H1 (cell line): ENCODE results near the gene LGALS9. TPM values are rescaled to one million over a fixed set of nuclear protein-coding genes. Genes with fewer than 3 reads are reported as not detected.
"Not testable (repeated sequence)": the region's sequence is repeated elsewhere in the genome, so short reads cannot be mapped to it uniquely, and the experiment has no call there.

Source experiments
- CTCF ChIA-PET: fragments of 300-600 bp; sonication (Branson Sonifier 250); formaldehyde crosslinking; loops from one replicate; lab custom pipeline; 2021; ENCODE audit not compliant: partially characterized antibody; lab: Charles Lee
- POLR2A ChIA-PET: fragments of 300-600 bp; sonication (Branson Sonifier 250); formaldehyde crosslinking; loops from one replicate; lab custom pipeline; 2021; ENCODE audit warnings: inconsistent platforms; ENCODE audit not compliant: partially characterized antibody; lab: Charles Lee
- DNase-seq, 2 experiments: peaks; one replicate each; pipeline versions ENCODE4 v3.0.0 to v3.0.0-alpha.2; 2010 to 2022; ENCODE audit warnings: low spot score in 2 of 2, low read depth in 1 of 2, mixed read lengths in 1 of 2
- FAIRE-seq: peaks from 2 replicates; lab custom pipeline; 2011; peaks lifted over from hg19 to GRCh38; lab: Jason Lieb, UNC
- H2AFZ ChIP-seq: 2 replicates; pipeline ENCODE4 v1.8.1; 2012; ENCODE audit warnings: low read length, inconsistent platforms
- H2AK5ac ChIP-seq: 2 replicates; pipeline ENCODE4 v1.6.1; 2013; ENCODE audit warnings: low read depth, low read length
- H2BK120ac ChIP-seq: replicated peaks from 2 replicates; pipeline ENCODE3; 2013; ENCODE audit warnings: low read depth, low read length, inconsistent platforms
- H2BK12ac ChIP-seq: 2 replicates; pipeline ENCODE4 v1.6.1; 2013; ENCODE audit warnings: low read depth, low read length
- H2BK15ac ChIP-seq: 2 replicates; pipeline ENCODE4 v1.6.1; 2013; ENCODE audit warnings: low read length
- H2BK20ac ChIP-seq: 2 replicates; pipeline ENCODE4 v1.6.1; 2013; ENCODE audit warnings: low read length
- H2BK5ac ChIP-seq: 2 replicates; pipeline ENCODE4 v1.6.1; 2013; ENCODE audit warnings: low read depth, low read length
- H3K14ac ChIP-seq: 2 replicates; pipeline ENCODE4 v1.6.1; 2013; ENCODE audit warnings: inconsistent platforms; ENCODE audit not compliant: insufficient read length
- H3K18ac ChIP-seq: 2 replicates; pipeline ENCODE4 v1.6.1; 2013; ENCODE audit warnings: low read length; ENCODE audit errors: extremely low read depth
- H3K23ac ChIP-seq: 2 replicates; pipeline ENCODE4 v1.6.1; 2013; ENCODE audit warnings: inconsistent platforms; ENCODE audit not compliant: insufficient read length
- H3K23me2 ChIP-seq: 2 replicates; pipeline ENCODE4 v1.6.1; 2013; ENCODE audit warnings: low read depth, low read length
- H3K27ac ChIP-seq: 2 replicates; pipeline ENCODE4 v1.6.1; 2011; ENCODE audit warnings: low read depth, low read length, inconsistent platforms
- H3K27me3 ChIP-seq, 4 experiments: replicated peaks in 1 of 4; 1 replicate in 1 of 4; 2 replicates in 3 of 4; pipeline versions ENCODE4 v1.6.1 to v1.8.1; 2011 to 2013; ENCODE audit warnings: low read length in 3 of 4, mild to moderate bottlenecking in 3 of 4, inconsistent platforms in 2 of 4, mixed read lengths in 2 of 4, moderate library complexity in 1 of 4; ENCODE audit not compliant: control insufficient read depth in 3 of 4, insufficient read depth in 3 of 4; ENCODE audit errors: extremely low read depth in 1 of 4
- H3K36me3 ChIP-seq, 4 experiments: 2 replicates each; pipeline versions ENCODE4 v1.6.1 to v1.8.1; 2011 to 2013; ENCODE audit warnings: mild to moderate bottlenecking in 4 of 4, low read length in 3 of 4, moderate library complexity in 2 of 4, control low read depth in 1 of 4, inconsistent platforms in 1 of 4; ENCODE audit not compliant: insufficient read depth in 4 of 4, control insufficient read depth in 2 of 4
- H3K4ac ChIP-seq: replicated peaks from 2 replicates; pipeline ENCODE3; 2013; ENCODE audit warnings: low read length, low read depth, mixed read lengths, inconsistent platforms; ENCODE audit not compliant: insufficient read length
- H3K4me1 ChIP-seq, 4 experiments: replicated peaks in 1 of 4; 1 replicate in 1 of 4; 2 replicates in 3 of 4; pipeline versions ENCODE4 v1.6.1 to v1.8.1; 2011 to 2013; ENCODE audit warnings: low read length in 3 of 4, inconsistent platforms in 2 of 4, mixed read lengths in 1 of 4; ENCODE audit not compliant: insufficient read depth in 4 of 4, control insufficient read depth in 3 of 4
- H3K4me2 ChIP-seq, 2 experiments: 2 replicates each; pipeline versions ENCODE4 v1.6.1 to v1.8.1; 2011 to 2013; ENCODE audit warnings: low read depth in 2 of 2, low read length in 2 of 2, control low read depth in 1 of 2, inconsistent platforms in 1 of 2, mild to moderate bottlenecking in 1 of 2; ENCODE audit not compliant: insufficient read depth in 1 of 2
- H3K4me3 ChIP-seq, 4 experiments: fragments of 200-600, 300-600 bp in 1 of 4; sonication (generic), shearing (Covaris generic), sonication (Bioruptor Twin) in 1 of 4; 2 replicates each; pipeline versions ENCODE4 v1.5.1 to v1.8.1; 2011 to 2016; ENCODE audit warnings: low read length in 4 of 4, low read depth in 3 of 4, control low read depth in 2 of 4, inconsistent platforms in 2 of 4, mild to moderate bottlenecking in 2 of 4, mixed read lengths in 1 of 4, moderate library complexity in 1 of 4; ENCODE audit not compliant: insufficient read depth in 2 of 4; ENCODE audit errors: extremely low read depth in 1 of 4
- H3K56ac ChIP-seq: replicated peaks from 2 replicates; pipeline ENCODE3; 2013; ENCODE audit warnings: low read depth, mild to moderate bottlenecking, mixed read lengths, low read length, inconsistent platforms; ENCODE audit not compliant: insufficient read length
- H3K79me1 ChIP-seq: 2 replicates; pipeline ENCODE4 v1.6.1; 2013; ENCODE audit warnings: low read depth, low read length, control low read depth
- H3K79me2 ChIP-seq, 2 experiments: 2 replicates each; pipeline versions ENCODE4 v1.6.1 to v1.8.1; 2012 to 2013; ENCODE audit warnings: low read length in 2 of 2, mild to moderate bottlenecking in 2 of 2, inconsistent platforms in 1 of 2; ENCODE audit not compliant: insufficient read depth in 2 of 2, control insufficient read depth in 1 of 2
- H3K9ac ChIP-seq, 4 experiments: replicated peaks in 1 of 4; 1 replicate in 1 of 4; 2 replicates in 3 of 4; pipeline versions ENCODE4 v1.6.1 to v1.8.1; 2011 to 2013; ENCODE audit warnings: low read depth in 3 of 4, low read length in 3 of 4, control low read depth in 2 of 4, mild to moderate bottlenecking in 2 of 4, moderate library complexity in 2 of 4, inconsistent platforms in 1 of 4; ENCODE audit errors: extremely low read depth in 1 of 4
- H3K9me3 ChIP-seq, 2 experiments: 2 replicates each; pipeline versions ENCODE4 v1.6.1 to v1.8.1; 2012 to 2013; ENCODE audit warnings: mild to moderate bottlenecking in 2 of 2, moderate library complexity in 2 of 2, control low read depth in 1 of 2, inconsistent platforms in 1 of 2, low read depth in 1 of 2, low read length in 1 of 2, mixed read lengths in 1 of 2; ENCODE audit not compliant: insufficient read depth in 2 of 2
- H4K20me1 ChIP-seq, 2 experiments: replicated peaks in 1 of 2; 2 replicates each; pipeline versions ENCODE3 to v1.8.1; 2011 to 2013; ENCODE audit warnings: inconsistent platforms in 2 of 2, low read length in 2 of 2, mild to moderate bottlenecking in 1 of 2; ENCODE audit not compliant: insufficient read depth in 2 of 2, control insufficient read depth in 1 of 2
- H4K5ac ChIP-seq: 2 replicates; pipeline ENCODE4 v1.6.1; 2013; ENCODE audit warnings: low read length, low read depth, mixed read lengths, inconsistent platforms; ENCODE audit not compliant: insufficient read length
- H4K8ac ChIP-seq: 2 replicates; pipeline ENCODE4 v1.8.0; 2013; ENCODE audit warnings: mild to moderate bottlenecking, moderate library complexity, low read length, inconsistent platforms; ENCODE audit not compliant: insufficient read depth; ENCODE audit errors: extremely low read depth
- H4K91ac ChIP-seq: replicated peaks from 2 replicates; pipeline ENCODE3; 2013; ENCODE audit warnings: low read length, mixed read lengths, inconsistent platforms; ENCODE audit not compliant: insufficient read length
- WGBS, 2 experiments: shearing (Covaris generic) in 1 of 2; methylation state at CpG; one replicate each; pipeline versions ENCODE4 v1.1.6 to v1.1.7; 2013 to 2015; ENCODE audit warnings: low lambda C conversion rate in 2 of 2, mixed read lengths in 2 of 2, inconsistent platforms in 1 of 2, low coverage in 1 of 2, missing lambda C conversion rate in 1 of 2; ENCODE audit not compliant: insufficient replicate concordance in 2 of 2, insufficient coverage in 1 of 2, insufficient read length in 1 of 2; ENCODE audit errors: extremely low coverage in 1 of 2, missing lambda C conversion rate in 1 of 2; 5-methylcytosine and 5-hydroxymethylcytosine counted together
- polyA plus RNA-seq, 7 experiments: library from polyadenylated mRNA; depleted of rRNA in 3 of 7; stranded (reverse) in 5 of 7; unstranded in 2 of 7; fragments of >200 nt in 5 of 7; fragments of 200-250 nt in 2 of 7; gene quantifications; 1 replicate in 5 of 7; 2 replicates in 1 of 7; 4 replicates in 1 of 7; pipeline versions ENCODE4 v1.2.1 to v1.2.3, GENCODE V29; 2011 to 2013; ENCODE audit warnings: missing spikeins in 2 of 7, mixed read lengths in 2 of 7
- total RNA-seq: library from RNA; stranded (reverse); fragmentation: NEBNext Ultra II Directional; extraction: Animal tissue kit (Norgen Biotek cat#: 25700); gene quantifications from 2 replicates; pipeline ENCODE4 v1.2.1, GENCODE V29; 2021

Gene LGALS9
- total and polyA plus RNA-seq, 2 of the 8 experiments (the other 6 are each of a cell fraction or from before 2014, with no cell fraction given) = 0.95 to 1.7 TPM

GRCh38 chr17:27649111-27649571 lies 18.2 kb downstream of the LGALS9 start:
- H4K8ac ChIP-seq, H2BK12ac ChIP-seq, H2BK15ac ChIP-seq, H3K79me2 ChIP-seq, H3K14ac ChIP-seq, H4K20me1 ChIP-seq, H3K4me2 ChIP-seq, POLR2A ChIA-PET, H2BK20ac ChIP-seq, H3K18ac ChIP-seq, H2AK5ac ChIP-seq, H4K91ac ChIP-seq, DNase-seq, H2BK5ac ChIP-seq, H3K23ac ChIP-seq, H2BK120ac ChIP-seq, H3K4ac ChIP-seq, H3K79me1 ChIP-seq, H3K9ac ChIP-seq, H3K4me3 ChIP-seq, H3K4me1 ChIP-seq, H3K23me2 ChIP-seq, H3K56ac ChIP-seq, H3K9me3 ChIP-seq, H4K5ac ChIP-seq, H2AFZ ChIP-seq, FAIRE-seq, H3K27ac ChIP-seq, H3K27me3 ChIP-seq, H3K36me3 ChIP-seq: not testable (repeated sequence)
- WGBS, 2 experiments = 100% methylated on average over 1 of the region's 5 CpGs; no CpG with 5 or more reads in 1 of the 2 experiments
- CTCF ChIA-PET = interaction anchor here (1.8 to 18.4 kb wide), 6 partner anchors 9 to 109 kb away, joined by 6 to 338 read pairs (median 53); partner anchors contain the start of gene LGALS9
